Progenitor cell of endocrine pancreas (in vitro differentiated cells): ENCODE measurements around the gene MFN2. TPM values are rescaled to one million over a fixed set of nuclear protein-coding genes. Genes with fewer than 3 reads are reported as not detected.

Experiments
- DNase-seq: peaks from one replicate; pipeline ENCODE4 v3.0.0; 2021; ENCODE audit warnings: low spot score; ENCODE audit not compliant: unreplicated experiment
- H3K27ac Mint-ChIP-seq: 2 replicates; pipeline ENCODE4 v1.8.0; 2021; ENCODE audit warnings: mild to moderate bottlenecking, moderate library complexity, mixed read lengths
- H3K27me3 Mint-ChIP-seq: 2 replicates; pipeline ENCODE4 v1.8.0; 2021; ENCODE audit warnings: mixed read lengths
- H3K36me3 Mint-ChIP-seq: 2 replicates; pipeline ENCODE4 v1.8.0; 2022; ENCODE audit warnings: mixed read lengths; ENCODE audit not compliant: insufficient read depth
- H3K4me1 Mint-ChIP-seq: 2 replicates; pipeline ENCODE4 v1.8.0; 2021; ENCODE audit warnings: low read depth, mixed read lengths
- H3K4me3 Mint-ChIP-seq: 2 replicates; pipeline ENCODE4 v1.8.0; 2021; ENCODE audit warnings: low read depth, mild to moderate bottlenecking, moderate library complexity, mixed read lengths
- H3K9me3 Mint-ChIP-seq: 2 replicates; pipeline ENCODE4 v1.8.0; 2021; ENCODE audit warnings: low read depth, mixed read lengths
- CTCF ChIP-seq: fragments of 200-600 bp; sonication (generic); IDR thresholded peaks from one replicate; pipeline ENCODE4 v1.5.0; 2021; ENCODE audit warnings: antibody characterized with exemption, mild to moderate bottlenecking; ENCODE audit not compliant: unreplicated experiment
- total RNA-seq: library from RNA; stranded (reverse); gene quantifications from 2 replicates; pipeline ENCODE4 v1.2.1, GENCODE V29; 2021

Gene MFN2
- total RNA-seq, 1 donor from 2014 or later: 55.8 TPM

DNA sequence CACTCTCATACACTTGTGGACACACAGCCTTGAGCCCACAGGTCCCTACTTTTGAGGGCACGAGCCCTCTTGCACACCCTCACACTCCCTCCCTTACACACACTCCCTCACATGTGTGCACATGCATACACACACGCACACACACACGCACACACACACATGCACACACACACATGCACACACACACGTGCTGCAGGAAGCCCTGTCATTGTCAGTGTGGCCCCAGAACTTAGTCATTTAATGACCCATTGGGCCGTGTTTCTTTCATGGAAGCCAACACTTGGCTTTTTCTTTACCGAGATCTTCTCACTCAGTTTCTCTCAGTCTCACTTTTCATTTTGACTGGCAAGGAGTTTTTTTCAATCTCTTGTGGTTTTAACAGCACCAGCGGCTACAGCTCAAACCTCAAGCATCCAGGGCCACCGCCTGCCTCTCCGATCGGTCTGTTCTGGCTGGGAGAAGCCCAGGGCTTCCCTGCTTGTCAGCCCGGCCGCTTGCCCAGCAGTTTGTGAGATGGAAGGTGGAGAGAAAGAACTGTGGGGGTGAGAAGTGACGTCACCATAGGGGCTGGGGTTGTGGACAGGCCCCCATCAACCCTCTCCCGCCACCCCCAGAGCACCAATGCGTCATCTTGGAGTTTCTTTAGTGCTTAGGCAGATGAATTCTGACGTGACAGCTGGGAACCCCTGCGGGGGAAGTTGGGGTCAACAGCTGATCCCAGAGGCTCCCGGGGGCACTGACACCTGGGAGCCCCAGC, 67.1 kb downstream of the MFN2 start:
- H3K9me3 Mint-ChIP-seq: no peaks in the 10 kb centered on the region
- H3K36me3 Mint-ChIP-seq: no peaks in the 10 kb centered on the region
- peaks cover 9% of the 10 kb centered on the region for H3K27me3 Mint-ChIP-seq
- peaks cover 7% of the 10 kb centered on the region for H3K4me1 Mint-ChIP-seq
- DNase-seq: no peak
- no peak overlapping the region for H3K27ac Mint-ChIP-seq
- no peak overlapping the region for H3K4me3 Mint-ChIP-seq
- TF ChIP-seq CTCF: no peak

DNA sequence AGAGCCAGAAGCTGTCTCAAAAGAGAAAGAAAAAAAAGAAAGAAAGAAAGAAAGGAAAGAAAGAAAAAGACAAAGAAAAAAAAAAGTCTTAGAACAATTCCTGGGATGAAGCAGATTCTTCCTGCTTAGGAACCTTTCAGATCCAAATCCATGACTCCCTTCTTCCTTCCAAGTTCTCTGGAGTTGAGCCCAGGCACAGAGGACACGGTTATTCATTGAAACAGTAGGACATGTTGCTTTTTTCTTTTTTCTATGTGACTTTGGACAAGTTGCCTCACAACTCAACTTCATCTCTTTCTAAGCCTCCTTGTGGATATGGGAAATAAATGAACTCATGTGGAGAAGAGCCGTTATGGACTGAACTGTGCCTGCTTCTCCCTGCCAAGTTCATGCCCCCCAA, 68.1 kb downstream of the MFN2 start:
- H3K27ac Mint-ChIP-seq: no peak overlapping the region
- H3K9me3 Mint-ChIP-seq: no peaks in the 10 kb centered on the region
- TF ChIP-seq CTCF: no peak
- H3K36me3 Mint-ChIP-seq: no peaks in the 10 kb centered on the region
- no peak for DNase-seq
- H3K27me3 Mint-ChIP-seq: peaks cover 15% of the 10 kb centered on the region
- H3K4me1 Mint-ChIP-seq: peaks cover 11% of the 10 kb centered on the region
- no peak overlapping the region for H3K4me3 Mint-ChIP-seq

GRCh38 chr1:12049616-12050015, 69.4 kb downstream of the MFN2 start:
- Mint-ChIP-seq H3K4me1 (peaks cover 12% of the 10 kb centered on the region), H3K27ac (no peak overlapping the region), H3K9me3 (no peaks in the 10 kb centered on the region), H3K27me3 (peaks cover 15% of the 10 kb centered on the region), H3K36me3 (no peaks in the 10 kb centered on the region), H3K4me3 (no peak overlapping the region)
- peak; percentile 52 for TF ChIP-seq CTCF
- DNase-seq: no peak

DNA sequence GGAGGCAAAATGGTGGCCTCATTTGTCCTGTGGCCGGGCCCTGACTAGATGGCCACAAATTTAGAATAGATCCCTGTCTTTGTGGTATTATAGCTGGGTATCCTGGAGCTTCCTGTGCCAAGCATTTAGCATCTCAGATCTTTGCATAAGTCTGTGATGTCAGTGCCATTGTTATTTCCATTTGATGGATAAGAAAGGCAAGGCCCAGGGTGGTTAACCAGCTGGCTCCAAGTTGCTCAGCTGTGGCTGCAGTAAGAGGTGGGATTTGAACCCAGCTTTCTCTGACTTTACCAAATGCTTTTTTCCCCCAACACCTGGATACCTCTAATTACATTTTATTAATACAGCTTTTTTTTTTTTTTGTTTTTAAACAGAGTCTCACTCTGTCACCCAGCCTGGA, 71.1 kb downstream of the MFN2 start:
- H3K36me3 Mint-ChIP-seq: no peaks in the 10 kb centered on the region
- peaks cover 12% of the 10 kb centered on the region for H3K4me1 Mint-ChIP-seq
- no peak for TF ChIP-seq CTCF
- no peak overlapping the region for H3K27ac Mint-ChIP-seq
- H3K27me3 Mint-ChIP-seq: peaks cover 17% of the 10 kb centered on the region
- DNase-seq: no peak
- no peak overlapping the region for H3K4me3 Mint-ChIP-seq
- H3K9me3 Mint-ChIP-seq: no peaks in the 10 kb centered on the region

DNA sequence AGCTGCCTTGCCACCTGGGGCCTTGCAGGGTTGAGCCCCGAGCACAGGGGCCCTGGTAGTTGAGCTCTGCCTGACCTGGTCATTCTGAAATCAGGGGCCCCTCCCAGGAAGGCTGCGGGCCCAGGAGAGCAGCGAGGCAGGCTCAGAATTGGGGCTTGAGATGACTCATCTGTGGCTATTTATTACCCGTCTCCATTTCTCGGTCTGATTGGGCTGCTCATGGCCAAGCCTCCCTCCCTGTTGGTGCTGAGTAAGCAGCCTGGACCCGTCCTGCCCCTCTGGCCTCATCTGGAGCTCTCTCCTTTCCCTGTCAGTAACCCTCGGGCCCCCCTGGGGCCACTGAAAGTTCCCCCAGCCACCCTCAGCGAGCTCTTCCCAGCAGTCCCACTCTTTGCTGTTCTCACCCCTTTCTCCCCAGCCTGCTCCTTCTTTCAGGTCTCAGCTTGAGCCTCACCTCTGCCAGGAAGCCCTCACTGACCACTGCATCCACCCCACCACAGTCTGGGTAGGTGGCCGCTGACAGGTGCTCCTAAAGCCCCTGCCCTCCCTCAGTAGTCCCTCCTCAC, 71.8 kb downstream of the MFN2 start:
- H3K27ac Mint-ChIP-seq: peak overlapping the region; percentile 46
- peaks cover 19% of the 10 kb centered on the region for H3K27me3 Mint-ChIP-seq
- H3K4me3 Mint-ChIP-seq: no peak overlapping the region
- TF ChIP-seq CTCF: no peak
- peaks cover 12% of the 10 kb centered on the region for H3K4me1 Mint-ChIP-seq
- no peaks in the 10 kb centered on the region for H3K9me3 Mint-ChIP-seq
- no peak for DNase-seq
- H3K36me3 Mint-ChIP-seq: no peaks in the 10 kb centered on the region
